Measurements from ENCODE around the gene ETNK1. TPM values are rescaled to one million over a fixed set of nuclear protein-coding genes. Genes with fewer than 3 reads are reported as not detected.

The ETNK1 gene
- polyA plus RNA-seq, 2 of the 4 experiments (the other 2 are of a cell fraction): 20.9 to 52.7 TPM

GRCh38 chr12:22624870-22625761, at the start of gene ETNK1 (continued):
- TF ChIP-seq RARB (CRISPR knock-in tag; IDR thresholded peaks at IDR 0.05) (no peak), GATA3 (IDR thresholded peaks at IDR 0.05; ENCODE audit: borderline replicate concordance) (peak; percentile 20; the same call in 1 of the 2 replicates), SMC3 (IDR thresholded peaks at IDR 0.05) (peak; percentile 5; the same call in 1 of the 3 replicates), ESRRA (IDR thresholded peaks at IDR 0.05; ENCODE audit: borderline replicate concordance, low read length) (no peak), CHD4 (IDR thresholded peaks at IDR 0.05; ENCODE audit: borderline replicate concordance) (no peak), NPAS2 (CRISPR knock-in tag; IDR thresholded peaks at IDR 0.05; ENCODE audit: borderline replicate concordance) (no peak), USF2 (IDR thresholded peaks at IDR 0.05) (peak; percentile 65)
- TF ChIP-seq, protein P1, sequence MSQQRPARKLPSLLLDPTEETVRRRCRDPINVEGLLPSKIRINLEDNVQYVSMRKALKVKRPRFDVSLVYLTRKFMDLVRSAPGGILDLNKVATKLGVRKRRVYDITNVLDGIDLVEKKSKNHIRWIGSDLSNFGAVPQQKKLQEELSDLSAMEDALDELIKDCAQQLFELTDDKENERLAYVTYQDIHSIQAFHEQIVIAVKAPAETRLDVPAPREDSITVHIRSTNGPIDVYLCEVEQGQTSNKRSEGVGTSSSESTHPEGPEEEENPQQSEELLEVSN (IDR thresholded peaks at IDR 0.05; ENCODE audit: borderline replicate concordance, low read depth): peak; percentile 64; the same call in 1 of the 2 replicates

GRCh38 chr12:22576065-22576464, 48.9 kb upstream of the ETNK1 start:
- Histone ChIP-seq H3K27ac (no peak overlapping the region), H3K4me3 (no peak overlapping the region), H3K9me3 (no peaks in the 10 kb centered on the region), H3K4me1 (no peaks in the 10 kb centered on the region), H3K4me2 (no peak overlapping the region)
- FAIRE-seq: no peak
- no peak for ATAC-seq
- 84% methylated on average over 1 of the region's 1 CpG for WGBS (ENCODE audit: missing lambda C conversion rate)
- TF ChIP-seq NR3C1 (IDR thresholded peaks at IDR 0.05) (no peak), CHD4 (IDR thresholded peaks at IDR 0.05; ENCODE audit: borderline replicate concordance) (no peak), ESRRA (IDR thresholded peaks at IDR 0.05; ENCODE audit: borderline replicate concordance, low read length) (no peak), ZSCAN20 (CRISPR knock-in tag; IDR thresholded peaks at IDR 0.05) (no peak), ELK1 (IDR thresholded peaks at IDR 0.05; ENCODE audit: low read depth, low read length) (no peak), RNF2 (IDR thresholded peaks at IDR 0.05; ENCODE audit: borderline replicate concordance, low read depth) (no peak), FOXS1 (CRISPR knock-in tag; IDR thresholded peaks at IDR 0.05) (no peak), MAZ (IDR thresholded peaks at IDR 0.05; ENCODE audit: borderline replicate concordance, low read depth, low read length) (no peak), NFE2L2 (conservative IDR thresholded peaks at IDR 0.05; ENCODE audit: low read length) (no peak), ATOH8 (CRISPR knock-in tag; IDR thresholded peaks at IDR 0.05; ENCODE audit: low read depth) (no peak), JUNB (IDR thresholded peaks at IDR 0.05) (no peak), RARB (CRISPR knock-in tag; IDR thresholded peaks at IDR 0.05) (no peak), NPAS2 (CRISPR knock-in tag; IDR thresholded peaks at IDR 0.05; ENCODE audit: borderline replicate concordance) (no peak), HOXA7 (CRISPR knock-in tag; IDR thresholded peaks at IDR 0.05) (no peak)
- TF ChIP-seq, protein P2, sequence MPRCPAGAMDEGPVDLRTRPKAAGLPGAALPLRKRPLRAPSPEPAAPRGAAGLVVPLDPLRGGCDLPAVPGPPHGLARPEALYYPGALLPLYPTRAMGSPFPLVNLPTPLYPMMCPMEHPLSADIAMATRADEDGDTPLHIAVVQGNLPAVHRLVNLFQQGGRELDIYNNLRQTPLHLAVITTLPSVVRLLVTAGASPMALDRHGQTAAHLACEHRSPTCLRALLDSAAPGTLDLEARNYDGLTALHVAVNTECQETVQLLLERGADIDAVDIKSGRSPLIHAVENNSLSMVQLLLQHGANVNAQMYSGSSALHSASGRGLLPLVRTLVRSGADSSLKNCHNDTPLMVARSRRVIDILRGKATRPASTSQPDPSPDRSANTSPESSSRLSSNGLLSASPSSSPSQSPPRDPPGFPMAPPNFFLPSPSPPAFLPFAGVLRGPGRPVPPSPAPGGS (IDR thresholded peaks at IDR 0.05): no peak
- ChIA-PET POLR2A (interaction anchor here (0.7 to 1.0 kb wide), 2 partner anchors 32 to 52 kb away, joined by 3 to 4 read pairs; partner anchors contain the start of gene C2CD5), CTCF (interaction anchor here (1.1 kb wide), 1 partner anchor 32 kb away, joined by 3 read pairs; the partner anchor contains the start of gene C2CD5)
- DNase-seq (ENCODE audit: low read depth in 1 of 2, low spot score in 1 of 2): no peak
